K562 (cell line): ENCODE results near the gene ABCG1. TPM values are rescaled to one million over a fixed set of nuclear protein-coding genes. Genes with fewer than 3 reads are reported as not detected.

Experiments used
- ATAC-seq: fragments of 200-7000 bp; cut with Tn5 transposase; 3 replicates; pipeline ENCODE4 v1.9.1; 2020; ENCODE audit warnings: moderate library complexity
- BruUV-seq: library from RNA; stranded (reverse); fragments of 400-500 nt; replicated peaks from 2 replicates; lab custom pipeline; 2021; lab: Mats Ljungman, UMichigan
- CTCF ChIA-PET: fragments of 300-600 bp; formaldehyde crosslinking; extraction: SDS; loops from one replicate; lab custom pipeline; 2021; ENCODE audit warnings: low intra/inter-chr PET ratio; lab: Yijun Ruan, JAX
- POLR2A ChIA-PET: fragments of 300-600, 350-650 bp; sonication (Branson Sonifier 250); formaldehyde crosslinking; extraction: SDS; loops from one replicate; lab custom pipeline; 2021; ENCODE audit warnings: antibody characterized with exemption, inconsistent platforms; lab: Yijun Ruan, JAX
- DNase-seq, 4 experiments: peaks; one replicate each; pipeline versions ENCODE4 v3.0.0 to v3.0.0-alpha.2; 2011 to 2018; ENCODE audit warnings: low spot score in 3 of 4, mixed read lengths in 3 of 4; ENCODE audit errors: extremely low read depth in 1 of 4
- FAIRE-seq: peaks from 2 replicates; lab custom pipeline; 2011; peaks lifted over from hg19 to GRCh38; lab: Jason Lieb, UNC
- H2AFZ ChIP-seq: 2 replicates; pipeline ENCODE4 v1.6.0; 2011; ENCODE audit warnings: low read depth, low read length, control low read depth, inconsistent platforms
- H3K27ac ChIP-seq: fragments of 200-600 bp; 3 replicates; pipeline ENCODE4 v1.8.0; 2011; ENCODE audit warnings: low read depth, mild to moderate bottlenecking, control low read depth, inconsistent platforms, low read length, moderate library complexity, mixed read lengths; ENCODE audit errors: extremely low read depth
- H3K27me3 ChIP-seq, 2 experiments: fragments of 300-600 bp in 1 of 2; 2 replicates in 1 of 2; 3 replicates in 1 of 2; pipeline versions ENCODE4 v1.6.0 to v1.8.0; 2011; ENCODE audit warnings: inconsistent platforms in 2 of 2, low read length in 2 of 2, mild to moderate bottlenecking in 1 of 2, mixed read lengths in 1 of 2, moderate library complexity in 1 of 2; ENCODE audit not compliant: control insufficient read depth in 2 of 2, insufficient read depth in 2 of 2
- H3K36me3 ChIP-seq: fragments of 300-600 bp; 3 replicates; pipeline ENCODE4 v1.8.0; 2011; ENCODE audit warnings: mild to moderate bottlenecking, low read length, inconsistent platforms; ENCODE audit not compliant: control insufficient read depth, insufficient read depth
- H3K4me1 ChIP-seq, 2 experiments: fragments of 200-600 bp in 1 of 2; replicated peaks in 1 of 2; 2 replicates in 1 of 2; 3 replicates in 1 of 2; pipeline versions ENCODE4 v1.5.1 to v1.8.0; 2011; ENCODE audit warnings: inconsistent platforms in 2 of 2, low read length in 2 of 2, mild to moderate bottlenecking in 1 of 2, mixed read lengths in 1 of 2, moderate library complexity in 1 of 2; ENCODE audit not compliant: control insufficient read depth in 2 of 2, insufficient read depth in 2 of 2
- H3K4me2 ChIP-seq: 2 replicates; pipeline ENCODE4 v1.6.1; 2011; ENCODE audit warnings: low read length, control low read depth, inconsistent platforms, mixed read lengths; ENCODE audit not compliant: insufficient read depth
- H3K4me3 ChIP-seq: fragments of 200-600 bp; sonication (generic), shearing (Covaris generic); 2 replicates; pipeline ENCODE4 v1.5.1; 2016; ENCODE audit warnings: control low read depth, inconsistent platforms
- H3K79me2 ChIP-seq: fragments of 200-600 bp; 3 replicates; pipeline ENCODE4 v1.8.0; 2011; ENCODE audit warnings: low read length, inconsistent platforms; ENCODE audit not compliant: control insufficient read depth, insufficient read depth
- H3K9ac ChIP-seq, 2 experiments: 2 replicates each; pipeline versions ENCODE4 v1.6.0 to v1.6.1; 2011; ENCODE audit warnings: low read depth in 2 of 2, low read length in 2 of 2, control low read depth in 1 of 2, inconsistent platforms in 1 of 2, mild to moderate bottlenecking in 1 of 2, mixed read lengths in 1 of 2; ENCODE audit not compliant: insufficient read depth in 1 of 2
- H3K9me1 ChIP-seq: one replicate; pipeline ENCODE4 v1.6.0; 2011; ENCODE audit warnings: inconsistent platforms, mild to moderate bottlenecking, low read length, moderate library complexity; ENCODE audit not compliant: control insufficient read depth, insufficient read depth
- H3K9me3 ChIP-seq: replicated peaks from 2 replicates; pipeline ENCODE4 v1.5.1; 2011; ENCODE audit warnings: low read depth, low read length, inconsistent platforms; ENCODE audit not compliant: control insufficient read depth, insufficient read depth
- H4K20me1 ChIP-seq: replicated peaks from 2 replicates; pipeline ENCODE4 v1.6.1; 2011; ENCODE audit warnings: low read length, inconsistent platforms, mixed read lengths; ENCODE audit not compliant: control insufficient read depth, insufficient read depth
- ATF7 ChIP-seq: fragments of 450-650 bp; IDR thresholded peaks from 2 replicates; pipeline ENCODE4 v1.7.1; 2014; ENCODE audit warnings: mild to moderate bottlenecking, moderate library complexity
- CBX2 ChIP-seq: fragments of 200-600 bp; sonication (generic); IDR thresholded peaks from one replicate; pipeline ENCODE4 v1.6.1; 2012; ENCODE audit warnings: mild to moderate bottlenecking, low read length, inconsistent platforms; ENCODE audit not compliant: insufficient read depth, poor library complexity, severe bottlenecking
- CGGBP1 ChIP-seq: fragments of 250-450 bp; sonication (Bioruptor Pico); IDR thresholded peaks from 2 replicates; pipeline ENCODE4 v1.9.0; 2021; ENCODE audit warnings: mild to moderate bottlenecking
- CTBP1 ChIP-seq: fragments of 450-650 bp; IDR thresholded peaks from 2 replicates; pipeline ENCODE4 v1.6.1; 2016; ENCODE audit warnings: borderline replicate concordance
- FUS ChIP-seq: fragments of 200-400 bp; formaldehyde crosslinking; optimal IDR thresholded peaks from 2 replicates; pipeline ENCODE3; 2017; ENCODE audit warnings: low read depth, low read length
- JUNB ChIP-seq: fragments of 450-650 bp; formaldehyde crosslinking; conservative IDR thresholded peaks from 2 replicates; pipeline ENCODE4 v1.4.0; 2020; ENCODE audit warnings: mild to moderate bottlenecking
- MAZ ChIP-seq, 2 experiments: fragments of 450-650 bp in 1 of 2; sonication (generic) in 1 of 2; formaldehyde crosslinking; IDR thresholded peaks in 1 of 2; conservative IDR thresholded peaks in 1 of 2; 2 replicates each; pipeline versions ENCODE4 v1.4.0 to v1.5.0; 2020; ENCODE audit warnings: mild to moderate bottlenecking in 1 of 2, missing genetic modification reagents in 1 of 2
- PHTF2 ChIP-seq: fragments of 250-450 bp; sonication (Bioruptor Pico); IDR thresholded peaks from 2 replicates; pipeline ENCODE4 v1.5.0; 2021; ENCODE audit warnings: mild to moderate bottlenecking
- POLR2AphosphoS2 ChIP-seq: IDR thresholded peaks from 2 replicates; pipeline ENCODE4 v1.6.1; 2012; ENCODE audit warnings: low read length, improper control_type of control experiment
- SIN3B ChIP-seq: fragments of 450-650 bp; IDR thresholded peaks from 2 replicates; pipeline ENCODE4 v1.6.1; 2017; ENCODE audit warnings: low read depth, mild to moderate bottlenecking, moderate library complexity
- SIRT6 ChIP-seq: IDR thresholded peaks from one replicate; pipeline ENCODE4 v1.6.1; 2012; ENCODE audit warnings: low read depth, mild to moderate bottlenecking, control low read depth, inconsistent platforms, low read length, moderate library complexity
- TFAM ChIP-seq: fragments of 250-450 bp; sonication (Bioruptor Pico); conservative IDR thresholded peaks from 2 replicates; pipeline ENCODE4 v1.5.0; 2021; ENCODE audit warnings: mild to moderate bottlenecking, moderate library complexity
- XRCC3 ChIP-seq: fragments of 450-650 bp; IDR thresholded peaks from 2 replicates; pipeline ENCODE4 v1.6.1; 2017; ENCODE audit warnings: mild to moderate bottlenecking, moderate library complexity
- ZNF134 ChIP-seq: fragments of 250-450 bp; sonication (Bioruptor Pico); conservative IDR thresholded peaks from 2 replicates; pipeline ENCODE4 v1.4.0; 2020
- ZNF146 ChIP-seq: IDR thresholded peaks from one replicate; pipeline ENCODE4 v1.6.1; 2018; ENCODE audit warnings: missing compliant biosample characterization; ENCODE audit not compliant: unreplicated experiment
- WGBS: fragments of 100-300 bp; shearing (Covaris generic); methylation state at CpG from one replicate; pipeline ENCODE4 v1.1.6; 2016; ENCODE audit warnings: low coverage, mixed read lengths; ENCODE audit not compliant: insufficient coverage; ENCODE audit errors: missing lambda C conversion rate; 5-methylcytosine and 5-hydroxymethylcytosine counted together
- in situ Hi-C: fragments of 300-500 bp; cut with MboI; formaldehyde crosslinking; loops from 4 replicates; pipeline ENCODE4 v1.15.0; 2018; ENCODE audit warnings: inconsistent platforms, mixed read lengths
- intact Hi-C: fragments of 100-400 bp; cut with micrococcal nuclease; formaldehyde crosslinking; loops from 2 replicates; pipeline ENCODE4 v1.14.2; 2022
- polyA plus RNA-seq, 8 experiments: library from polyadenylated mRNA; depleted of rRNA in 4 of 8; stranded (reverse) in 5 of 8; unstranded in 3 of 8; fragments of >200 nt; fragmentation: Nextera tagmentation in 2 of 8; fragmentation: Illumina TruSeq in 1 of 8; extraction: Ambion mirVana in 2 of 8; extraction: Trizol in 1 of 8; gene quantifications; 2 replicates each; pipeline versions ENCODE4 v1.2.1 to v1.2.3, GENCODE V29; 2011 to 2014; ENCODE audit warnings: inconsistent platforms in 1 of 8, missing spikeins in 1 of 8
- total RNA-seq, 7 experiments: library from RNA; depleted of rRNA in 6 of 7; stranded (reverse); fragments of >200 nt in 6 of 7; fragmentation: Illumina TruSeq in 2 of 7; extraction: Trizol in 2 of 7; gene quantifications; 2 replicates each; pipeline versions ENCODE4 v1.2.1 to v1.2.3, GENCODE V29; 2011 to 2021; ENCODE audit warnings: low replicate concordance in 1 of 7

The ABCG1 gene
- total and polyA plus RNA-seq, 9 of the 15 experiments (the other 6 are each of a cell fraction or from before 2014, with no cell fraction given) = 0.04 to 0.09 TPM; not detected in 7

DNA sequence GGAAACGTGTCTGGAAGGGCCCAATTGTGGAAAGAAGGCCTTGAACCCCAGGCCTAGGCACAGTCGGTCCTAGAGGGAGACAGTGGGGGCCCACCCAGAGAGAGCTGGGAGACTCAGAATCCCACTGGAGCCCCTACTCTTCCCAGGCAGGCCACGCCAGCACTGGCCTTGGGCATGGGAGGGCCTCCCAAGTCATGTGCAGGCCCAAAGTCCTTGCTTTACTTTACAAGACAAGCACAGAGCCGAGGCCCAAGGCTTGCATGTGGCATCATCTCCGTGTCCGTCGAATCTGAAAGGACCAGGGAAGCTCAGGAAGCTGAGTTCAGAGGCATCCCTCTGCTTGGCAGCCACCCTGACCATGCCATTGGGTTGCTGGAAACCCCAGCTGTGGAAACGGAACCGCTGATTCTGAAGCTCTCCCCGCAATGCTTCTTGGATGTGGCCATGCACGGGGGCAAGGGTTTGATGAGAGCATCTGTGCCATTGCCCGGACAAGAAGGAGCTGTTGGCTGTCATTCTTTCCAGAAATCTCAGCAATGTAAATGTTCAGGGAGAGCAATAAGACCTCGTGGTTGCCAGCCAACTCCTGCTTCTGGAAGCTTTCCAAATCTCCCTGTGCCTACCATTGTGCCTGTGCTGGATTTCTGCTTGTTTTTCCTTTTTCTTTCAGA is 32.8 kb downstream of the ABCG1 start:
- Histone ChIP-seq H3K79me2 (no peaks in the 10 kb centered on the region), H3K27me3 (peaks cover 30 to 58% of the 10 kb centered on the region in 2 experiments), H3K4me2 (no peak overlapping the region), H4K20me1 (no peaks in the 10 kb centered on the region; the same call in 1 of the 2 replicates), H3K36me3 (no peaks in the 10 kb centered on the region), H3K4me3 (no peak overlapping the region), H2AFZ (no peak overlapping the region), H3K4me1 (no peaks in the 10 kb centered on the region), H3K9ac (no peak overlapping the region), H3K9me3 (no peaks in the 10 kb centered on the region), H3K27ac (no peak overlapping the region), H3K9me1 (no peaks in the 10 kb centered on the region)
- DNase-seq (no peak), ATAC-seq (no peak), FAIRE-seq (no peak)
- intact Hi-C loops (no loop called here), in situ Hi-C loops (loop anchor here (10.0 kb wide), 1 partner anchor 97 kb away; no protein-coding TSS in a partner anchor)
- no TSS peak for BruUV-seq
- ChIA-PET POLR2A (interaction anchor here (0.9 to 1.8 kb wide), 2 partner anchors 9 to 96 kb away, joined by 3 to 4 read pairs; no protein-coding TSS in a partner anchor), CTCF (no interaction called here)
- TF ChIP-seq CGGBP1 (no peak), CTBP1 (no peak)
- WGBS = 2% methylated on average over 13 of the region's 13 CpGs

GRCh38 chr21:42252325-42252654 is 33.4 kb downstream of the ABCG1 start:
- no TSS peak for BruUV-seq
- H3K4me2 ChIP-seq = no peak overlapping the region
- no peaks in the 10 kb centered on the region; the same call in 1 of the 2 replicates for H4K20me1 ChIP-seq
- H2AFZ ChIP-seq = no peak overlapping the region
- DNase-seq = no peak
- no peaks in the 10 kb centered on the region for H3K79me2 ChIP-seq
- H3K27me3 ChIP-seq = peaks cover 29 to 59% of the 10 kb centered on the region in 2 experiments
- no peaks in the 10 kb centered on the region for H3K36me3 ChIP-seq
- no peak overlapping the region for H3K4me3 ChIP-seq
- no peaks in the 10 kb centered on the region for H3K9me1 ChIP-seq
- WGBS = 0% methylated on average over 8 of the region's 8 CpGs
- POLR2A ChIA-PET = interaction anchor here (0.5 to 1.8 kb wide), 3 partner anchors 9 to 295 kb away, joined by 3 to 4 read pairs (median 3); no protein-coding TSS in a partner anchor
- no peak for FAIRE-seq
- H3K9ac ChIP-seq = no peak overlapping the region
- H3K27ac ChIP-seq = no peak overlapping the region
- no peaks in the 10 kb centered on the region for H3K9me3 ChIP-seq
- ATAC-seq = no peak
- CTCF ChIA-PET = interaction anchor here (0.5 kb wide), 1 partner anchor 110 kb away, joined by 3 read pairs; no protein-coding TSS in a partner anchor
- in situ Hi-C loops = loop anchor here (10.0 kb wide), 1 partner anchor 97 kb away; no protein-coding TSS in a partner anchor
- intact Hi-C loops = no loop called here
- no peaks in the 10 kb centered on the region for H3K4me1 ChIP-seq
- no peak for TF ChIP-seq MAZ (CRISPR knock-in tag; conservative IDR thresholded peaks at IDR 0.05 in 1 of 2, IDR thresholded peaks at IDR 0.05 in 1 of 2)
- no peak for TF ChIP-seq SIN3B
- TF ChIP-seq ATF7 = no peak
- TF ChIP-seq ZNF134 (CRISPR knock-in tag) = no peak
- TF ChIP-seq XRCC3 = no peak
- no peak for TF ChIP-seq FUS
- TF ChIP-seq POLR2AphosphoS2 = no peak
- no peak for TF ChIP-seq SIRT6
- TF ChIP-seq CBX2 = no peak
- TF ChIP-seq JUNB (CRISPR knock-in tag) = no peak
- TF ChIP-seq ZNF146 (CRISPR knock-in tag) = no peak
- TF ChIP-seq TFAM (CRISPR knock-in tag) = no peak
- TF ChIP-seq PHTF2 (CRISPR knock-in tag) = no peak
